ENCODE measurements around the gene ARMC9. TPM values are rescaled to one million over a fixed set of nuclear protein-coding genes. Genes with fewer than 3 reads are reported as not detected.
"Not testable (repeated sequence)": the region's sequence is repeated elsewhere in the genome, so short reads cannot be mapped to it uniquely, and the experiment has no call there.

Gene ARMC9
- total RNA-seq, 4 donors from 2014 or later, result 0.20 to 7.2 (median 3.2) TPM

DNA sequence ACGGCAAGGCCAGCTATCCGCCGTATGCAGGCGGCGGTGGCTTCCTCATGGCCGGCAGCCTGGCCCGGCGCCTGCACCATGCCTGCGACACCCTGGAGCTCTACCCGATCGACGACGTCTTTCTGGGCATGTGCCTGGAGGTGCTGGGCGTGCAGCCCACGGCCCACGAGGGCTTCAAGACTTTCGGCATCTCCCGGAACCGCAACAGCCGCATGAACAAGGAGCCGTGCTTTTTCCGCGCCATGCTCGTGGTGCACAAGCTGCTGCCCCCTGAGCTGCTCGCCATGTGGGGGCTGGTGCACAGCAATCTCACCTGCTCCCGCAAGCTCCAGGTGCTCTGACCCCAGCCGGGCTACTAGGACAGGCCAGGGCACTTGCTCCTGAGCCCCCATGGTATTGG is 200.2 kb downstream of the ARMC9 start:
- no peak overlapping the region for H3K27ac ChIP-seq
- no peaks in the 10 kb centered on the region for H3K9me3 ChIP-seq
- H3K36me3 ChIP-seq, result no peaks in the 10 kb centered on the region
- in situ Hi-C loops (cut with MboI; ENCODE audit: low sequenced_read_pairs in 4 of 4), result no loop called here
- H3K27me3 ChIP-seq, result peaks cover 8 to 18% (median 17%) of the 10 kb centered on the region in 3 donors
- H3K4me1 ChIP-seq, result peaks cover 0 to 5% of the 10 kb centered on the region in 2 donors
- intact Hi-C loops (cut with DNase I; ENCODE audit: low total_unique reads), result no loop called here
- no peak overlapping the region for H3K4me3 ChIP-seq
- TF ChIP-seq POLR2A (IDR thresholded peaks at IDR 0.05), result no peak
- TF ChIP-seq, protein P1, sequence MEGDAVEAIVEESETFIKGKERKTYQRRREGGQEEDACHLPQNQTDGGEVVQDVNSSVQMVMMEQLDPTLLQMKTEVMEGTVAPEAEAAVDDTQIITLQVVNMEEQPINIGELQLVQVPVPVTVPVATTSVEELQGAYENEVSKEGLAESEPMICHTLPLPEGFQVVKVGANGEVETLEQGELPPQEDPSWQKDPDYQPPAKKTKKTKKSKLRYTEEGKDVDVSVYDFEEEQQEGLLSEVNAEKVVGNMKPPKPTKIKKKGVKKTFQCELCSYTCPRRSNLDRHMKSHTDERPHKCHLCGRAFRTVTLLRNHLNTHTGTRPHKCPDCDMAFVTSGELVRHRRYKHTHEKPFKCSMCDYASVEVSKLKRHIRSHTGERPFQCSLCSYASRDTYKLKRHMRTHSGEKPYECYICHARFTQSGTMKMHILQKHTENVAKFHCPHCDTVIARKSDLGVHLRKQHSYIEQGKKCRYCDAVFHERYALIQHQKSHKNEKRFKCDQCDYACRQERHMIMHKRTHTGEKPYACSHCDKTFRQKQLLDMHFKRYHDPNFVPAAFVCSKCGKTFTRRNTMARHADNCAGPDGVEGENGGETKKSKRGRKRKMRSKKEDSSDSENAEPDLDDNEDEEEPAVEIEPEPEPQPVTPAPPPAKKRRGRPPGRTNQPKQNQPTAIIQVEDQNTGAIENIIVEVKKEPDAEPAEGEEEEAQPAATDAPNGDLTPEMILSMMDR (IDR thresholded peaks at IDR 0.05 in 4 of 5, conservative IDR thresholded peaks at IDR 0.05 in 1 of 5), result no peak
- no peak for DNase-seq
- no peak for ATAC-seq

DNA sequence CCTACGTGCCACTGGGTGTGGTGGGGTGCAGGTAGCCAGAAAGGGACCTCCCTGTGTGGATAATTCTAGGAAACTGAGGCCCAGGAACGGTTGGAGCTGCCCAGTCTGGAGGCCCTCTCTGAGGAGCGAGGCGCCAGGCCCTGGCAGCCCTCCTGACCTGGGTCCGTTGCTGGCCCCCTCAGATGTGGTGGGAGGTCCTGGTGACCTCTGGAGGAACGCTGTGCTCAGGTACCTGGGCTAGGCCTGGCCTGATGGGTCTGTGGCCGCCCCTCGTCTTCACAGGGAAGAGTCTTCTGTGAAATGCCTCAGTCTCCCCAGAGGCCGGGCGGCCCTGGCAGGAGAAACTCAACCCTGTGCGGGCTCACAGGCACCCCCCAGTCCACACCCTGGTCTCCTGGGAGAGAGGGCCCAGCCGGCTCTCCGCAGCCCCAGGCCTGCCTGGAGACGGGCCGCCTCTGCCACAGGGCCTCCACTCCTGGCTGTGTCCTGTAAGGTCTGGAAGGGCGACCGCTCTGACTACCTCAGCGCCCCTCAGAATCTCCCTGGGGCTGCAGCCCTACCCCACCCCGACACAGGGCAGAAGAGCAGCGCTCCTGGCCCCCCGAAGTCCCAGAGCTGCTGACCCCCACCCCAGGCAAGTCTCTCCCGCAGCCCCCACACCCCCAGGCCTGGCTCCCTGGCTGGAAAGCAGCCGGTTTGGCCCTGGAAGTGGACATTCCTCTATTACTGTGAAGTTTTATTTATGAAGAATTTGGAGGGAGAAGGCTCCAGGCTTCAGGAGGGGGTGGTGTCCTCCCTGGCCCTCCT is 200.8 kb downstream of the ARMC9 start:
- TF ChIP-seq, protein P1 (IDR thresholded peaks at IDR 0.05 in 4 of 5, conservative IDR thresholded peaks at IDR 0.05 in 1 of 5), result no peak
- no peak for TF ChIP-seq POLR2A (IDR thresholded peaks at IDR 0.05)
- no peak overlapping the region for H3K27ac ChIP-seq
- no peak for ATAC-seq
- in situ Hi-C loops (cut with MboI; ENCODE audit: low sequenced_read_pairs in 4 of 4), result no loop called here
- H3K9me3 ChIP-seq, result no peaks in the 10 kb centered on the region
- DNase-seq, result no peak
- H3K4me1 ChIP-seq, result peaks cover 0 to 5% of the 10 kb centered on the region in 2 donors
- intact Hi-C loops (cut with DNase I; ENCODE audit: low total_unique reads), result no loop called here
- peaks cover 8 to 18% (median 17%) of the 10 kb centered on the region in 3 donors for H3K27me3 ChIP-seq
- no peaks in the 10 kb centered on the region for H3K36me3 ChIP-seq
- no peak overlapping the region for H3K4me3 ChIP-seq

DNA sequence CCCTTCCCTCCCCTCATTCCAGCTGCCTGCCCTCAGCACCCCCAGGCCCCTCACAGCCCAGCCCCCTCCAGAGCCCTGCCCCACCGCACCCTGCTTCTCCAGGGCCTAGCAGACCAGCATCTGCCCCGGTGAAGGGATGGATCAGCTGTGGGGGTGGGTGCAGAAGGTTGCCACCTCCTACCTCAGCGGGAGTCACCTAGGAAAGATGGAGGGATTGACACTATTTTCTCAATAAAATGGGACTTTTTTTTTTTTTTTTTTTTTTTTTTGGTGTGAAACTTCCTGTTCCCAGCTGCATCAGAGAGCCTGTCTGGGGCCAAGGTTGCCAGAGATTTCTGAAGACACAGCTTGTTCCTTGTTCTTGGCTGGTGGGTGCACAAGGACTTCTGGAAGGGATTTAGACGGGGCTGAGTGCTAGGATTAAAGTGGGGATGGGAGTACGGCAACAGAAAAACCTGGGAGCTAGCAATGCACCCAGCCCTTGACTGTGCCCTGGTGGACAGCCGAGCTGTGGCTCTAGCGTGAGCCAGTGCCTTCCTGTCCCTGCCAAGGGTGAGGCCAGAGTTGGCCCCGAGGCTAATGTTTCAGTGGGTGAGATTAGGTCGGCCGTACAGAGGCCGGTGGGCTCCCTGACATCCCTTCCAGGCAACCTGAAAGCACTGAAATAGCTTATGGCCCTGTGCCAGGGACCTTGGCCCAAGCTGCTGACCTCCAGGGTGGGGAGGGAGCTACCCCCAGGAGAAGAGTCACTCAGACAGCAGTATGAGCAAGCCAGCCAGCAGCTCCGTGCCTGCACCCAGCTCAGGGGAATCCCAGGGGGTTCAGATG is 201.6 kb downstream of the ARMC9 start:
- TF ChIP-seq, protein P1 (IDR thresholded peaks at IDR 0.05 in 4 of 5, conservative IDR thresholded peaks at IDR 0.05 in 1 of 5), result peak in 1 of 5 experiments; percentile 16
- TF ChIP-seq POLR2A (IDR thresholded peaks at IDR 0.05), result no peak
- Histone ChIP-seq H3K4me3 (no peak overlapping the region), H3K27me3 (peaks cover 3 to 12% (median 11%) of the 10 kb centered on the region in 3 donors), H3K27ac (no peak overlapping the region), H3K9me3 (no peaks in the 10 kb centered on the region), H3K4me1 (peaks cover 0 to 5% of the 10 kb centered on the region in 2 donors), H3K36me3 (no peaks in the 10 kb centered on the region)
- peak; percentile 50 to 75 for ATAC-seq
- DNase-seq, result peak in 1 of 2 donors; percentile 38
- in situ Hi-C loops (cut with MboI; ENCODE audit: low sequenced_read_pairs in 4 of 4) (loop anchor here in 2 of 4 donors (25.0 kb wide), 2 partner anchors 163 to 288 kb away; no protein-coding TSS in a partner anchor), intact Hi-C loops (cut with DNase I; ENCODE audit: low total_unique reads) (no loop called here)

DNA sequence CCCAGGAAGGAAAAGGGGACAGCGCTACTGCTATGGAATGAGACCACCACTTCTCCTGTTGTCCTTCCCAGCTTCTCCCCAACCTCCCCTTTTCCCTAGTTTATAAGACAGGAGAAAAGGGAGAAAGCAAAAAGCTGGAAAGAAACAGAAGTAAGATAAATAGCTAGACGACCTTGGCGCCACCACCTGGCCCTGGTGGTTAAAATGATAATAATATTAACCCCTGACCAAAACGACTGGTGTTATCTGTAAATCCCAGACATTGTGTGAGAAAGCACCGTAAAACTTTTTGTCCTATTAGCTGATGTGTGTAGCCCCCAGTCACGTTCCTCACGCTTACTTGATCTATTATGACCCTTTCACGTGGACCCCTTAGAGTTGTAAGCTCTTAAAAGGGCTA is 202.2 kb downstream of the ARMC9 start:
- DNase-seq; H3K27ac ChIP-seq; H3K27me3 ChIP-seq; ATAC-seq; H3K4me1 ChIP-seq; intact Hi-C loops (cut with DNase I; ENCODE audit: low total_unique reads); H3K36me3 ChIP-seq; H3K9me3 ChIP-seq; H3K4me3 ChIP-seq: not testable (repeated sequence)
- in situ Hi-C loops (cut with MboI; ENCODE audit: low sequenced_read_pairs in 4 of 4), result loop anchor here in 2 of 4 donors (25.0 kb wide), 2 partner anchors 163 to 288 kb away; no protein-coding TSS in a partner anchor

DNA sequence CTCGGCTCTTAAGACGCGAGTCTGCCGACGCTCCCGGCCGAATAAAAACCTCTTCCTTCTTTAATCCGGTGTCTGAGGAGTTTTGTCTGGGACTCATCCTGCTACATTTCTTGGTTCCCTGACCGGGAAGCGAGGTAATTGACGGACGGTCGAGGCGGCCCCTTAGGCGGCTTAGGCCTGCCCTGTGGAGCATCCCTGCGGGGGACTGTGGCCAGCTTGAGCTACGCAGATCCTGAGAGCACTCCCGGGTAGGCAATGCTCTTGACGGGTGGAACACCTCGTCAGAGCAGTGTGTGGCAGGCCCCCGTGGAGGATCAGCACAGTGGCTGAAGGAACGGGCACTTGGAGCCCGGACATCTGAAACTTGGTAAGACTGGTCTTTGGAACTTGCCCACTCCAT is 202.7 kb downstream of the ARMC9 start:
- H3K4me1 ChIP-seq; H3K4me3 ChIP-seq; H3K27me3 ChIP-seq; ATAC-seq; H3K36me3 ChIP-seq; intact Hi-C loops (cut with DNase I; ENCODE audit: low total_unique reads); DNase-seq; H3K27ac ChIP-seq; H3K9me3 ChIP-seq: not testable (repeated sequence)
- in situ Hi-C loops (cut with MboI; ENCODE audit: low sequenced_read_pairs in 4 of 4), result loop anchor here in 2 of 4 donors (25.0 kb wide), 2 partner anchors 164 to 289 kb away; no protein-coding TSS in a partner anchor

DNA sequence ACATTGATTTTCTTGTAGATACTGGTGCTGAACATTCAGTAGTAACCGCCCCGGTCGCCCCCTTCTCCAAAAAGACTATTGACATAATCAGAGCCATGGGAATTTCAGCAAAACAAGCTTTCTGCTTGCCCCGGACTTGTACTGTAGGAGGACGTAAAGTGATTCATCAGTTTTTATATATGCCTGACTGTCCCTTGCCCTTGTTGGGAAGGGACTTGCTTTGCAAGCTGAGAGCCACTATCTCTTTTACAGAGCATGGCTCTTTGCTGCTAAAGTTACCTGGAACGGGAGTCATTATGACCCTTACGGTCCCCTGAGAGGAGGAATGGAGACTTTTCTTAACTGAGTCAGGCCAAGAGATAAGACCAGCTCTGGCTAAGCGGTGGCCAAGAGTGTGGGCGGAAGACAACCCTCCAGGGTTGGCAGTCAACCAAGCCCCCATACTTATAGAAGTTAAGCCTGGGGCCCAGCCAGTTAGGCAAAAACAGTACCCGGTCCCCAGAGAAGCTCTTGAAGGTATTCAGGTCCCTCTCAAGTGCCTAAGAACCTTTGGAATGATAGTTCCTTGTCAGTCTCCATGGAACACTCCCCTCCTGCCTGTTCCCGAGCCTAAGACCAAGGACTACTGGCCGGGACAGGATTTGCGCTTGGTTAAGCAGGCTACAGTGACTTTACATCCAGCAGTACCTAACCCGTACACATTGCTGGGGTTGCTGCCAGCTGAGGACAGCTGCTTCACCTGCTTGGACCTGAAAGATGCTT is 205.2 kb downstream of the ARMC9 start:
- H3K27ac ChIP-seq; H3K4me3 ChIP-seq; H3K27me3 ChIP-seq; H3K36me3 ChIP-seq; H3K9me3 ChIP-seq; H3K4me1 ChIP-seq; DNase-seq; intact Hi-C loops (cut with DNase I; ENCODE audit: low total_unique reads); ATAC-seq: not testable (repeated sequence)
- in situ Hi-C loops (cut with MboI; ENCODE audit: low sequenced_read_pairs in 4 of 4), result loop anchor here in 2 of 4 donors (25.0 kb wide), 2 partner anchors 166 to 291 kb away; no protein-coding TSS in a partner anchor

DNA sequence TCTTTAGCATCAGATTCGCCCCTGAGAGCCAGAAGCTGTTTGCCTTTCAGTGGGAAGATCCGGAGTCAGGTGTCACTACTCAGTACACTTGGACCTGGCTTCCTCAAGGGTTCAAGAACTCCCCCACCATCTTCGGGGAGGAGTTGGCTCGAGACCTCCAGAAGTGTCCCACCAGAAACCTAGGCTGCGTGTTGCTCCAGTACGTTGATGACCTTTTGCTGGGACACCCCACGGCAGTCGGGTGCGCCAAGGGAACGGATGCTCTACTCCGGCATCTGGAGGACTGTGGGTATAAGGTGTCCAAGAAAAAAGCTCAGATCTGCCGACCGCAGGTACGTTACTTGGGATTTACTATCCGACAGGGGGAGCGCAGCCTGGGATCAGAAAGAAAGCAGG is 205.8 kb downstream of the ARMC9 start:
- H3K4me3 ChIP-seq; H3K27me3 ChIP-seq; H3K36me3 ChIP-seq; H3K9me3 ChIP-seq; intact Hi-C loops (cut with DNase I; ENCODE audit: low total_unique reads); H3K27ac ChIP-seq; DNase-seq; ATAC-seq; H3K4me1 ChIP-seq: not testable (repeated sequence)
- in situ Hi-C loops (cut with MboI; ENCODE audit: low sequenced_read_pairs in 4 of 4), result loop anchor here in 2 of 4 donors (25.0 kb wide), 2 partner anchors 167 to 292 kb away; no protein-coding TSS in a partner anchor

Data from gastrocnemius medialis (tissue), 4 donors.